Glutamatergic neuron (in vitro differentiated cells): Measurements from ENCODE around the gene TEX26. TPM values are rescaled to one million over a fixed set of nuclear protein-coding genes. Genes with fewer than 3 reads are reported as not detected.

Experiments used
- DNase-seq: peaks from one replicate; pipeline ENCODE4 v3.0.0; 2022
- H3K27ac Mint-ChIP-seq: one replicate; pipeline ENCODE4 v1.8.0; 2020; ENCODE audit warnings: mild to moderate bottlenecking, mixed read lengths, inconsistent platforms; ENCODE audit not compliant: unreplicated experiment
- H3K27me3 Mint-ChIP-seq: one replicate; pipeline ENCODE4 v1.8.0; 2020; ENCODE audit warnings: mild to moderate bottlenecking, moderate library complexity, mixed read lengths, inconsistent platforms; ENCODE audit not compliant: unreplicated experiment
- H3K36me3 Mint-ChIP-seq: one replicate; pipeline ENCODE4 v1.8.0; 2020; ENCODE audit warnings: mild to moderate bottlenecking, mixed read lengths, inconsistent platforms; ENCODE audit not compliant: unreplicated experiment
- H3K4me1 Mint-ChIP-seq: one replicate; pipeline ENCODE4 v1.8.0; 2020; ENCODE audit warnings: mild to moderate bottlenecking, low read depth, mixed read lengths, inconsistent platforms; ENCODE audit not compliant: unreplicated experiment
- H3K4me3 Mint-ChIP-seq: one replicate; pipeline ENCODE4 v1.8.0; 2020; ENCODE audit warnings: mild to moderate bottlenecking, mixed read lengths, inconsistent platforms; ENCODE audit not compliant: unreplicated experiment
- H3K9me3 Mint-ChIP-seq: one replicate; pipeline ENCODE4 v1.8.0; 2020; ENCODE audit warnings: mild to moderate bottlenecking, moderate library complexity, mixed read lengths, inconsistent platforms; ENCODE audit not compliant: unreplicated experiment
- total RNA-seq: library from RNA; stranded (reverse); fragmentation: NEBNext Ultra II Directional; extraction: Animal tissue kit (Norgen Biotek cat#: 25700); gene quantifications from one replicate; pipeline ENCODE4 v1.2.1, GENCODE V29; 2021; ENCODE audit not compliant: unreplicated experiment
- TF ChIP-seq, protein P1 (sequence below): fragments of 200-600 bp; sonication (generic); IDR thresholded peaks from one replicate; pipeline ENCODE4 v1.5.0; 2021; ENCODE audit not compliant: partially characterized antibody, unreplicated experiment

The TEX26 gene
- total RNA-seq, 1 donor from 2014 or later: not detected

DNA sequence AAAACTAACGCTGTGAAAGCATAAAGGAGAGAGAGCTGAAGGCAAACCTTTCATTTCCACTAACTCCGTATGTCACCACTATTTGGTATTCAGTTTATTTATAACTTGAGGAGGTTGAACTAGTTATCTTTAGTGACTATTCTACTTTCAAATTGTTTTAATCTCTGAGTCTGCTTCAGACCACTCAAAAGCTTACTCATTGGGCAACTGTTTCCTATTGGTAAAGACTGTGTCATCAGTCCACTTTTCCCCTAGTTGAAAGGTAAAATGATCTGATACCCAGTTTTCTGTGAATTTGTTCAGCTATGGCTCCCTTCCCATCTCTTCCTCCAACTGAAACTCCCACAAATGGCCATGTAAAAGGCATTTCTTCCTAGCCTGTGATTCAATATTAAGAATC is 39.1 kb downstream of the TEX26 start:
- Mint-ChIP-seq H3K27ac (no peak overlapping the region), H3K27me3 (peaks cover 3% of the 10 kb centered on the region), H3K9me3 (peaks cover 4% of the 10 kb centered on the region), H3K4me3 (no peak overlapping the region), H3K36me3 (peaks cover 5% of the 10 kb centered on the region), H3K4me1 (peaks cover 9% of the 10 kb centered on the region)
- DNase-seq: no peak
- TF ChIP-seq, protein P1, sequence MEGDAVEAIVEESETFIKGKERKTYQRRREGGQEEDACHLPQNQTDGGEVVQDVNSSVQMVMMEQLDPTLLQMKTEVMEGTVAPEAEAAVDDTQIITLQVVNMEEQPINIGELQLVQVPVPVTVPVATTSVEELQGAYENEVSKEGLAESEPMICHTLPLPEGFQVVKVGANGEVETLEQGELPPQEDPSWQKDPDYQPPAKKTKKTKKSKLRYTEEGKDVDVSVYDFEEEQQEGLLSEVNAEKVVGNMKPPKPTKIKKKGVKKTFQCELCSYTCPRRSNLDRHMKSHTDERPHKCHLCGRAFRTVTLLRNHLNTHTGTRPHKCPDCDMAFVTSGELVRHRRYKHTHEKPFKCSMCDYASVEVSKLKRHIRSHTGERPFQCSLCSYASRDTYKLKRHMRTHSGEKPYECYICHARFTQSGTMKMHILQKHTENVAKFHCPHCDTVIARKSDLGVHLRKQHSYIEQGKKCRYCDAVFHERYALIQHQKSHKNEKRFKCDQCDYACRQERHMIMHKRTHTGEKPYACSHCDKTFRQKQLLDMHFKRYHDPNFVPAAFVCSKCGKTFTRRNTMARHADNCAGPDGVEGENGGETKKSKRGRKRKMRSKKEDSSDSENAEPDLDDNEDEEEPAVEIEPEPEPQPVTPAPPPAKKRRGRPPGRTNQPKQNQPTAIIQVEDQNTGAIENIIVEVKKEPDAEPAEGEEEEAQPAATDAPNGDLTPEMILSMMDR: no peak

DNA sequence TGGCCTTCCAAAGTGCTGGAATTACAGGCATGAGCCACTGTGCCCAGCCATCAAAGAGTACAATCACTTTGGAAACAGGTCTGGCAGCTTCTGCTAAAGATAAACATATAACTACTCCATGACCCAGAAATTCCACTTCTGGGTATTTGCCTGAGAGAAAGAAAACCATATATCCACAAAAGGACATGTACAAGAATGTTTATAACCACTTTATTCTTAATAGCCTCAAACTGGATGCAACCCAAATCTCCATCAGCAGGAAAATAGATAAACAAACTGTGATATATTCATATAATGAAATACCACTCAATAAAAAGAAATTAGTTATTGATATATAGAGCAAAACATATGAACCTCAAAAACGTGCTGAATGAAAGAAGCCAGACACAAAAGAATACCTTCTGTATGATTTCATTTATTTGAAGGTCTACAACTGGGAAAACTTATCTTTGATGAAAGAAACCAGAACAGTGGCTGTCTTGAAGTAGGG is 40.5 kb downstream of the TEX26 start:
- no peak overlapping the region for H3K27ac Mint-ChIP-seq
- TF ChIP-seq, protein P1: no peak
- H3K4me3 Mint-ChIP-seq: no peak overlapping the region
- peaks cover 14% of the 10 kb centered on the region for H3K4me1 Mint-ChIP-seq
- peaks cover 3% of the 10 kb centered on the region for H3K36me3 Mint-ChIP-seq
- DNase-seq: no peak
- H3K27me3 Mint-ChIP-seq: peaks cover 3% of the 10 kb centered on the region
- peaks cover 3% of the 10 kb centered on the region for H3K9me3 Mint-ChIP-seq

DNA sequence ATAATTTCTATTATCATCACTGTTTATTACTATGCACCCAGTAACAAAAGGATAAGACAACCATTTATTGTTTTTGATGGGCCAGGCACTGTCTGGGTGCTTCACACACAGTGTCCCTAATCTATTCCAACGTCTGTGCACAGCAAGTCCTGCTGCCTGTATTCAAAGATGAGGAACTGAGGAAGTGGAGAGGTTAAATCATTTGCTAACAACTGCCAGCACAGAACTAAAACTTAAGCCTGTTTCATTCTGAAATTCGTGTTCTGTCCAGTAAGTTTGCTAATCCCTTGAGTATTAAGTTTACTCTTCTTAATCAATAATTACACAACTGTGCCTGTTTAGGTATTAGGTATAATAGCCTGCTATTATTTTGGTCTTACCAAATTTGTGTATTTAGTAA is 41.9 kb downstream of the TEX26 start:
- TF ChIP-seq, protein P1: no peak
- Mint-ChIP-seq H3K9me3 (peaks cover 4% of the 10 kb centered on the region), H3K27ac (no peak overlapping the region), H3K4me1 (peaks cover 21% of the 10 kb centered on the region), H3K36me3 (no peaks in the 10 kb centered on the region), H3K4me3 (no peak overlapping the region), H3K27me3 (peaks cover 3% of the 10 kb centered on the region)
- no peak for DNase-seq

DNA sequence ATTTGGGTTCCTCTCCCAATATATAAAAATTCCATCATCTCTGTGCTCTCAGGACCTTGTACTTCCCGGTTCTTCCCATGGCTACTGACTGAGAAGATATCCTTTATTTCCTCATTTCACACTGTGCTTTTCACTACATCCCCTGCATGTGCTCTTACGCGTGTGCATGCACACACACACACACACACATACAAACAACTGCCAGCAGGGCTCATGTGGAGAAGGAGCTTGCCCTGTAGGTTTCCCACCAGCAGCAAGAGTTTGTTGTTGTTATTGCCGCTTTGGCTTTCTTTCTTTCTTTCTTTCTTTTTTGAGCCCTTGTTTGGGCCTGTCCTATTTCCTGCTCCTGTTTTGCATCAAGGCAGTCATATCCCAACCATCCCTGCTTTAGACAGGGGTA is 43.6 kb downstream of the TEX26 start:
- H3K9me3 Mint-ChIP-seq: peaks cover 4% of the 10 kb centered on the region
- no peak overlapping the region for H3K4me3 Mint-ChIP-seq
- H3K36me3 Mint-ChIP-seq: no peaks in the 10 kb centered on the region
- H3K27me3 Mint-ChIP-seq: no peaks in the 10 kb centered on the region
- no peak overlapping the region for H3K27ac Mint-ChIP-seq
- TF ChIP-seq, protein P1: no peak
- peaks cover 16% of the 10 kb centered on the region for H3K4me1 Mint-ChIP-seq
- no peak for DNase-seq

DNA sequence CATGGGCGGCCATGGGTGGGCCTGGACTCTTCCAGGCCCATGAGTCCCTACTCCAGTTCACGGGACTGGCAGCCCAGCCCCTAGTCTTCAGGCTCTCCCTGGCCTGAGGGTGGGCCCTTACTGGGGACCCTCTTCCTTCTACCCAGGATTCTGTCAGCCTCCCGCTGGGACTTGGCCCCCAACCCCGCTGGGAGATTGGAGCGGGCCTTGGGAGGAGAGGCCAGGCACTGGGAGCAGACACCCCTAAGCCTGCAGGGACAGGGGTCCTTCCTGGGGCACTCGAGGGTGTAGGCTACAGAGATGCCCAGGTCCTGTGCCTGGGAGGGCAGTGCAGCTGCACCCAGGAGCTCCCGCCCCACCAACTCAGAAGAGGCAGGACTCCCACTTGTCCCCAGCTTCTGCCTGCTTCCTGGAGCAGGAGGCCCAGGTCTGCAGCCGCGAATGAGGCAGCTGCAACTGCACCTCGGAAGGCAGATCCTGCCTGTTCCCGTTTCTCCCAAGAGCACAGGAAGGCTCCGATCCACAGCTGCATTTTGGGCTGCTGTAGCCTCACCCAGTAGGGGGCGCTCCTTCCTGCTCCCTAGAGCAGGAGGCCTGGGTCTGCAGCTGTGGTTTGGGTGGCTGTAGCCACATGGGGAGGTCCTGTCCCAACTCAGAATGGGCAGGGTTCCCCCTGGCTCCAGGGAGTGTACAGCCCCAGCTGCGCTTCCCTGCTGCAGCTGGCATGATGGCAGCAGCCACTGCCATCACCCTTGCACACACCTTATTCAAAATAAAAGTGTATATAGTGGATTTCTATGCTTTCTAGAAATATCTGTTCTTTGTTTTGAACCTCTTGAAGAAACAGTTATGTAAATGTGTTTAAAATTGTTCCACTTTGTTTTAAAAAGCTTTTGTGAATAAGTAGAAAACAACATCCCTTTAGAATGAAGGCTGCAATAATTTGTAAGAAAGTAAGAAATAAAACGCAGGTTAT is 46.8 kb downstream of the TEX26 start:
- peak; percentile 75 for DNase-seq
- TF ChIP-seq, protein P1: peak; percentile 91
- Mint-ChIP-seq H3K4me3 (no peak overlapping the region), H3K27ac (no peak overlapping the region), H3K36me3 (no peaks in the 10 kb centered on the region), H3K4me1 (peaks cover 15% of the 10 kb centered on the region), H3K27me3 (no peaks in the 10 kb centered on the region), H3K9me3 (peaks cover 5% of the 10 kb centered on the region)
